ENCODE measurements around the gene CD151. TPM values are rescaled to one million over a fixed set of nuclear protein-coding genes. Genes with fewer than 3 reads are reported as not detected.

Gene CD151
- total RNA-seq, 2 experiments from 2014 or later: 20.2 to 20.8 TPM

DNA sequence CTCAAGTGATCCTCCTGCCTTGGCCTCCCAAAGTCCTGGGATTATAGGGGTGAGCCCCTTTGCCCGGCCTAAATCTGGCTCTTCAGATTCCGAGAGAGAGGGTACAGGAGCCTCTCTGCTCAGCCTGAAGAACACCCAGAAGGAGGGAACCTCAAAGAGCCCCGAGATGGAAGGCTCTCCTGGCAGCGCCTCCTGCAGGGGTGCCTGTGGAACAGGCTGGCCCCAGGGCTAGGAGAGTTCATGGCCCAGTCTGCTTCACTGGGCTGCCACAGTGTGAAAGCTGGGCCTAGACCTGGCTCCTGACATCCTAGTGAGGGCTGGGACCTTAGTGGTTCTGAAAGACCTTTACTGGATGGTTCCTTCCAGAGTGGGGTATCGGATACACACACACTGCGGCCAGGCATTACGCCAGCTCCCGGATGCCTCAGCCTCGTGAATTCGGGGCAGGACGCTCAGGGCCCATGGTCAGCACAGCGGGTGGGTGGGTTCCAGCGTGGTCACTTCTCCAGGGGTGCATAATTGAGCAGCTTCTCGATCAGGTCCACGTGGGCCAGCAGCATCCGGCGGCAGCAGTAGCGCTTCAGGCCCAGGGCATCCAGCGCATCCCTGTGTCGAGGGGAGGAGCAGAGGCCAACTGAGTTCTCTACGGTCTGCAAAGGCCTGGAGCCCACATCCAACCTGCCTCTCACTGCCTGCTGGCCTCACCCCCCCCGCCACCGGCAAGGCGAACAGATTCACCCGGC is 7.3 kb downstream of the CD151 start:
- H3K27me3 ChIP-seq (ENCODE audit: control insufficient read depth in 1 of 2, insufficient read depth in 2 of 2, low read length in 2 of 2): peaks cover 0 to 2% of the 10 kb centered on the region in 2 experiments
- ChIA-PET CTCF (interaction anchor here (0.8 kb wide), 1 partner anchor 75 kb away, joined by 3 read pairs; no protein-coding TSS in a partner anchor), POLR2A (interaction anchor here (5.0 to 7.6 kb wide), 2 partner anchors 10 to 21 kb away, joined by 49 to 71 read pairs; partner anchors contain the start of genes CD151, CRACR2B and PNPLA2)
- Mint-ChIP-seq H3K27me3 (no peaks in the 10 kb centered on the region), H3K27ac (no peak overlapping the region), H3K4me3 (peak overlapping the region; percentile 74), H3K4me1 (ENCODE audit: low read depth) (peaks cover 6% of the 10 kb centered on the region), H3K36me3 (ENCODE audit: low read depth) (peaks cover 22% of the 10 kb centered on the region), H3K9me3 (no peaks in the 10 kb centered on the region)
- H3K4me1 ChIP-seq (ENCODE audit: insufficient read depth, low read length): peaks cover 46% of the 10 kb centered on the region
- TF ChIP-seq, protein P1, sequence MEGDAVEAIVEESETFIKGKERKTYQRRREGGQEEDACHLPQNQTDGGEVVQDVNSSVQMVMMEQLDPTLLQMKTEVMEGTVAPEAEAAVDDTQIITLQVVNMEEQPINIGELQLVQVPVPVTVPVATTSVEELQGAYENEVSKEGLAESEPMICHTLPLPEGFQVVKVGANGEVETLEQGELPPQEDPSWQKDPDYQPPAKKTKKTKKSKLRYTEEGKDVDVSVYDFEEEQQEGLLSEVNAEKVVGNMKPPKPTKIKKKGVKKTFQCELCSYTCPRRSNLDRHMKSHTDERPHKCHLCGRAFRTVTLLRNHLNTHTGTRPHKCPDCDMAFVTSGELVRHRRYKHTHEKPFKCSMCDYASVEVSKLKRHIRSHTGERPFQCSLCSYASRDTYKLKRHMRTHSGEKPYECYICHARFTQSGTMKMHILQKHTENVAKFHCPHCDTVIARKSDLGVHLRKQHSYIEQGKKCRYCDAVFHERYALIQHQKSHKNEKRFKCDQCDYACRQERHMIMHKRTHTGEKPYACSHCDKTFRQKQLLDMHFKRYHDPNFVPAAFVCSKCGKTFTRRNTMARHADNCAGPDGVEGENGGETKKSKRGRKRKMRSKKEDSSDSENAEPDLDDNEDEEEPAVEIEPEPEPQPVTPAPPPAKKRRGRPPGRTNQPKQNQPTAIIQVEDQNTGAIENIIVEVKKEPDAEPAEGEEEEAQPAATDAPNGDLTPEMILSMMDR (IDR thresholded peaks at IDR 0.05): no peak
- peaks cover 28% of the 10 kb centered on the region for H3K36me3 ChIP-seq (ENCODE audit: insufficient read depth, low read length)
- DNase-seq (peak in 1 of 14 experiments; percentile 40), ATAC-seq (ENCODE audit: poor library complexity) (no peak)
- H3K27ac ChIP-seq (ENCODE audit: low read depth in 1 of 2, low read length in 2 of 2): no peak overlapping the region
- H3K4me3 ChIP-seq (ENCODE audit: low read length): no peak overlapping the region
- intact Hi-C loops (cut with DNase I, micrococcal nuclease): loop anchor here (10.0 kb wide), 4 partner anchors 85 to 735 kb away; partner anchors contain the start of genes AP2A2 (in 1 of the 2) and DUSP8 (in 1 of the 2)
- no peaks in the 10 kb centered on the region for H3K9me3 ChIP-seq (ENCODE audit: control insufficient read depth in 1 of 2, insufficient read depth in 1 of 2, low read length in 2 of 2)

DNA sequence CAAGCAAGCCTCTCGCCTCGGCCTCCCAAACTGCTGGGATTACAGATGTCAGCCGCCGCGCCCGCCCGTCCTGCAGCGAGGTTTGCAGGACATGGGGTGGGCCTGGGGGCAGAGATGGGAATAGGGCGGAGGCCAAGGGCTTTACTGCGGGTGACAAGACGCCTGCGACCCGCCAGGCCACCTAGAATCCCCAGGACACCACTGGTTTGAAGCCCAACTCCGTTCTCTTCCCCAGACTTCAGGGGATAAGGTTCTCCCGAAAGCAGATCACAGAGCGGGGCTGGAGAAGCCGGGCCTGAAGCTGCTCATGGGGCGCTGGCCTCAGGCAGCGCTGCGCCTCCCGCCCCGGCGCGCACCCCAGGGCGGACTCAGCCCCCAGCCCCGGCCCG is 9.2 kb downstream of the CD151 start:
- ATAC-seq (ENCODE audit: poor library complexity): peak; percentile 45
- CTCF ChIA-PET: no interaction called here
- no peaks in the 10 kb centered on the region for H3K9me3 Mint-ChIP-seq

DNA sequence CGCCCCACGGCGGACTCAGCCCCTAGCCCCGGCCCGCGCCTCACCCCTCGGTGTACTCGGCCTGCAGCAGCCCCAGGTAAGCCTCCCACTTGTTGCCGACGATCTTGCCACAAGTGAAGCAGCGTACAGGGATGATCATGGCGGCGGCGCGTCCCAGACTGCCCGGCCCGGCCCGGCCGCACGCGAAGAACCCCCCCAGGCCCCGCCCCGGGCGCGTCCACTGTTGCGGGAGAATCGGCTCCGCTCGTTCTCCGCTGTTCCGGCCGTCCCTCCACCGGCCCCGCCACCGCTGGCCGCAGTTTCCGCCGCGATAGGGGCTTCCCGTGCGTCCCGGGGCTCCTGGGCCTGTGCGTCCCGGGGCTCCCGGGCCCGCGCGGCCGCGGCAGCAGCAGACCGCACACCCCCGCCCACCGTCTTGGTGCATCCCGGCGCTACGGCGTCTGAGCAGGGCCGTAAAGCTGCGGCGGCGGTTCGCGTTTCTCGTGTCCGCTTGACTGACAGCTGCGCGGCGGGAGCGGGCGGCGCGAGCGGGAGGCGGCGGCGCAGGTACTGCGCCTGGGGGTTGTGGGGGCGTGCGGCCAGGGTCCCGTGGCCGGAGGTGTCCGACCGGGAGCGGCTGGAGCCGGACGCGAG is 9.7 kb downstream of the CD151 start, which contains the start of the genes POLR2L and TSPAN4:
Gene POLR2L, minus strand, starts transcription at position 160 of the 633 bp plus-strand sequence. Its CDS starts 21 bp downstream, at position 139.
Gene TSPAN4, plus strand, starts transcription at position 483 of the 633 bp plus-strand sequence. CDS start 7,453 bp downstream, outside the sequence.
- Mint-ChIP-seq H3K36me3 (ENCODE audit: low read depth) (peaks cover 22% of the 10 kb centered on the region), H3K27ac (peak within 1 kb of the TSS; percentile 55), H3K27me3 (no peaks in the 10 kb centered on the region), H3K9me3 (no peaks in the 10 kb centered on the region), H3K4me3 (peak within 1 kb of the TSS; percentile 87), H3K4me1 (ENCODE audit: low read depth) (peaks cover 6% of the 10 kb centered on the region)
- ChIA-PET POLR2A (interaction anchor here (0.6 to 7.6 kb wide), 5 partner anchors 12 to 147 kb away, joined by 3 to 71 read pairs (median 10); partner anchors contain the start of genes CD151, CRACR2B, PNPLA2 and RPLP2), CTCF (no interaction called here)
- intact Hi-C loops (cut with DNase I, micrococcal nuclease): loop anchor here (1.0 to 10.0 kb wide), 6 partner anchors 22 to 732 kb away; partner anchors contain the start of genes AP2A2 (in 1 of the 2), DUSP8 (in 1 of the 2) and RPLP2 (in 1 of the 2)
- peak within 1 kb of the TSS; percentile 91 for H3K4me3 ChIP-seq (ENCODE audit: low read length)
- H3K27ac ChIP-seq (ENCODE audit: low read depth in 1 of 2, low read length in 2 of 2): peak within 1 kb of the TSS in 1 of 2 donors; percentile 50
- TF ChIP-seq, protein P1 (IDR thresholded peaks at IDR 0.05): no peak
- no peaks in the 10 kb centered on the region for H3K9me3 ChIP-seq (ENCODE audit: control insufficient read depth in 1 of 2, insufficient read depth in 1 of 2, low read length in 2 of 2)
- peaks cover 0 to 2% of the 10 kb centered on the region in 2 experiments for H3K27me3 ChIP-seq (ENCODE audit: control insufficient read depth in 1 of 2, insufficient read depth in 2 of 2, low read length in 2 of 2)
- H3K36me3 ChIP-seq (ENCODE audit: insufficient read depth, low read length): peaks cover 26% of the 10 kb centered on the region
- peak; percentile 76 to 94 (median 86) for DNase-seq
- peaks cover 43% of the 10 kb centered on the region for H3K4me1 ChIP-seq (ENCODE audit: insufficient read depth, low read length)
- peak; percentile 83 for ATAC-seq (ENCODE audit: poor library complexity)

More for the DNA sequence above, 9.2 kb downstream of the CD151 start:
- intact Hi-C loops (cut with DNase I, micrococcal nuclease): loop anchor here (1.0 to 10.0 kb wide), 6 partner anchors 22 to 733 kb away; partner anchors contain the start of genes AP2A2 (in 1 of the 2), DUSP8 (in 1 of the 2) and RPLP2 (in 1 of the 2)
- H3K9me3 ChIP-seq (ENCODE audit: control insufficient read depth in 1 of 2, insufficient read depth in 1 of 2, low read length in 2 of 2): no peaks in the 10 kb centered on the region
- no peaks in the 10 kb centered on the region for H3K27me3 Mint-ChIP-seq
- H3K27ac Mint-ChIP-seq: peak overlapping the region; percentile 42
- POLR2A ChIA-PET: interaction anchor here (1.0 to 7.6 kb wide), 3 partner anchors 12 to 33 kb away, joined by 4 to 71 read pairs (median 49); partner anchors contain the start of genes CD151, CRACR2B, PNPLA2 and RPLP2
- H3K4me3 ChIP-seq (ENCODE audit: low read length): peak overlapping the region; percentile 91
- peak overlapping the region in 1 of 2 donors; percentile 50 for H3K27ac ChIP-seq (ENCODE audit: low read depth in 1 of 2, low read length in 2 of 2)
- peak overlapping the region; percentile 87 for H3K4me3 Mint-ChIP-seq
- no peak for DNase-seq
- H3K4me1 Mint-ChIP-seq (ENCODE audit: low read depth): peaks cover 6% of the 10 kb centered on the region
- H3K27me3 ChIP-seq (ENCODE audit: control insufficient read depth in 1 of 2, insufficient read depth in 2 of 2, low read length in 2 of 2): peaks cover 0 to 2% of the 10 kb centered on the region in 2 experiments
- TF ChIP-seq, protein P1 (IDR thresholded peaks at IDR 0.05): no peak
- peaks cover 43% of the 10 kb centered on the region for H3K4me1 ChIP-seq (ENCODE audit: insufficient read depth, low read length)
- H3K36me3 ChIP-seq (ENCODE audit: insufficient read depth, low read length): peaks cover 28% of the 10 kb centered on the region
- H3K36me3 Mint-ChIP-seq (ENCODE audit: low read depth): peaks cover 22% of the 10 kb centered on the region

Measured in CD4-positive, alpha-beta T cell (primary cell).